Esophagus muscularis mucosa (tissue), 4 donors: Measurements from ENCODE around the gene USP2. TPM values are rescaled to one million over a fixed set of nuclear protein-coding genes. Genes with fewer than 3 reads are reported as not detected.

ENCODE experiments used
- DNase-seq: peaks from one replicate; pipeline ENCODE4 v3.0.0-alpha.2; 2017; ENCODE audit errors: extremely low spot score
- H3K27ac ChIP-seq, 4 donors: fragments of 200-600 bp; sonication (generic); replicated peaks in 1 of 4; 1 replicate in 3 of 4; 2 replicates in 1 of 4; pipeline ENCODE4 v1.5.1; 2016 to 2019; ENCODE audit warnings: mild to moderate bottlenecking in 1 of 4
- H3K27me3 ChIP-seq, 4 donors: fragments of 200-600 bp; sonication (generic); one replicate each; pipeline versions ENCODE4 v1.5.1 to v1.6.0; 2016 to 2019
- H3K36me3 ChIP-seq, 4 donors: fragments of 200-600 bp; sonication (generic); one replicate each; pipeline ENCODE4 v1.5.1; 2016 to 2019
- H3K4me1 ChIP-seq, 4 donors: fragments of 200-600 bp; sonication (generic); one replicate each; pipeline ENCODE4 v1.5.1; 2016 to 2019
- H3K4me3 ChIP-seq, 4 donors: fragments of 200-600 bp; sonication (generic); 1 replicate in 2 of 4; 2 replicates in 2 of 4; pipeline ENCODE4 v1.5.1; 2016 to 2019; ENCODE audit warnings: mild to moderate bottlenecking in 4 of 4, moderate library complexity in 1 of 4
- H3K9me3 ChIP-seq, 4 donors: fragments of 200-600 bp; sonication (generic); 1 replicate in 3 of 4; 2 replicates in 1 of 4; pipeline ENCODE4 v1.5.1; 2016 to 2019
- CTCF ChIP-seq, 3 experiments: fragments of 200-600 bp in 2 of 3; fragments of 450-650 bp in 1 of 3; sonication (generic) in 2 of 3; IDR thresholded peaks; one replicate each; pipeline ENCODE4 v1.5.1; 2017 to 2019; ENCODE audit warnings: antibody characterized with exemption in 3 of 3, mild to moderate bottlenecking in 2 of 3, moderate library complexity in 1 of 3
- EP300 ChIP-seq: sonication (generic); formaldehyde crosslinking; IDR thresholded peaks from one replicate; pipeline ENCODE4 v1.6.1; 2017; ENCODE audit warnings: antibody characterized with exemption
- POLR2A ChIP-seq: fragments of 450-650 bp; IDR thresholded peaks from one replicate; pipeline ENCODE4 v1.6.1; 2017; ENCODE audit warnings: antibody characterized with exemption, moderate library complexity, mild to moderate bottlenecking, low read depth
- POLR2AphosphoS5 ChIP-seq, 2 donors: sonication (generic); formaldehyde crosslinking; IDR thresholded peaks; one replicate each; pipeline ENCODE4 v1.6.1; 2017; ENCODE audit warnings: antibody characterized with exemption in 2 of 2
- WGBS: methylation state at CpG from one replicate; pipeline ENCODE4 v1.1.5; 2018; 5-methylcytosine and 5-hydroxymethylcytosine counted together
- intact Hi-C: fragments of 100-400 bp; cut with DNase I; formaldehyde crosslinking; loops from one replicate; pipeline ENCODE4 v1.15.1; 2023
- total RNA-seq, 4 donors: library from RNA; depleted of rRNA; stranded (reverse); fragments of >200 nt; gene quantifications; one replicate each; pipeline versions ENCODE4 v1.1.0 to v1.2.1, GENCODE V29; 2016

Gene USP2
- total RNA-seq, 4 donors from 2014 or later, result 4.6 to 9.9 (median 6.1) TPM

- Histone ChIP-seq H3K9me3 (no peaks in the 10 kb centered on the region), H3K4me1 (peaks cover 77 to 100% (median 98%) of the 10 kb centered on the region in 4 donors), H3K4me3 (peak overlapping the region in 3 of 4 donors; percentile 23 to 80 (median 67)), H3K27ac (peak overlapping the region; percentile 91 to 95 (median 94)), H3K36me3 (no peaks in the 10 kb centered on the region), H3K27me3 (no peaks in the 10 kb centered on the region)
- intact Hi-C loops, result no loop called here
- no peak for DNase-seq
- WGBS, result 43% methylated on average over 6 of the region's 6 CpGs
- TF ChIP-seq POLR2AphosphoS5 (IDR thresholded peaks at IDR 0.05) (peak; percentile 72 to 89), EP300 (no peak)
Observed at GRCh38 chr11:119365071-119365591, 16.4 kb downstream of the USP2 start.

GRCh38 chr11:119363851-119364590 lies 17.5 kb downstream of the USP2 start:
- Histone ChIP-seq H3K4me1 (peaks cover 69 to 93% (median 87%) of the 10 kb centered on the region in 4 donors), H3K27me3 (no peaks in the 10 kb centered on the region), H3K9me3 (no peaks in the 10 kb centered on the region), H3K4me3 (peak overlapping the region; percentile 65 to 80 (median 67)), H3K36me3 (peaks cover 8 to 11% (median 10%) of the 10 kb centered on the region in 4 donors), H3K27ac (peak overlapping the region; percentile 91 to 95 (median 94))
- 16% methylated on average over 4 of the region's 88 CpGs for WGBS
- no peak for DNase-seq
- intact Hi-C loops, result no loop called here
- TF ChIP-seq POLR2A (no peak), CTCF (IDR thresholded peaks at IDR 0.05) (no peak), POLR2AphosphoS5 (IDR thresholded peaks at IDR 0.05) (peak; percentile 63 to 82), EP300 (no peak)

GRCh38 chr11:119363081-119363850 lies 18.2 kb downstream of the USP2 start:
- H3K27ac ChIP-seq, result peak overlapping the region; percentile 91 to 95 (median 94)
- no peak for DNase-seq
- no peak for TF ChIP-seq CTCF (IDR thresholded peaks at IDR 0.05)
- TF ChIP-seq EP300, result no peak
- no peak for TF ChIP-seq POLR2AphosphoS5 (IDR thresholded peaks at IDR 0.05)
- H3K4me1 ChIP-seq, result peaks cover 62 to 85% (median 80%) of the 10 kb centered on the region in 4 donors
- H3K36me3 ChIP-seq, result peaks cover 11 to 18% (median 17%) of the 10 kb centered on the region in 4 donors
- intact Hi-C loops, result no loop called here
- no peaks in the 10 kb centered on the region for H3K27me3 ChIP-seq
- WGBS, result 51% methylated on average over 24 of the region's 44 CpGs
- peak overlapping the region; percentile 65 to 80 (median 67) for H3K4me3 ChIP-seq
- no peaks in the 10 kb centered on the region for H3K9me3 ChIP-seq

- intact Hi-C loops, result no loop called here
Observed at GRCh38 chr11:119362741-119363080, 18.8 kb downstream of the USP2 start.

More at GRCh38 chr11:119362741-119363080, 18.8 kb downstream of the USP2 start:
- WGBS, result 81% methylated on average over 2 of the region's 5 CpGs
- DNase-seq, result no peak
- H3K36me3 ChIP-seq, result peaks cover 11 to 24% (median 21%) of the 10 kb centered on the region in 4 donors
- no peaks in the 10 kb centered on the region for H3K27me3 ChIP-seq
- peaks cover 56 to 80% (median 74%) of the 10 kb centered on the region in 4 donors for H3K4me1 ChIP-seq
- peak overlapping the region; percentile 65 to 80 (median 67) for H3K4me3 ChIP-seq
- H3K9me3 ChIP-seq, result no peaks in the 10 kb centered on the region
- TF ChIP-seq POLR2AphosphoS5 (IDR thresholded peaks at IDR 0.05) (no peak), POLR2A (no peak), CTCF (IDR thresholded peaks at IDR 0.05) (no peak), EP300 (no peak)
- peak overlapping the region; percentile 91 to 95 (median 94) for H3K27ac ChIP-seq
